ENCODE measurements around the gene VEPH1.

The VEPH1 gene

DNA sequence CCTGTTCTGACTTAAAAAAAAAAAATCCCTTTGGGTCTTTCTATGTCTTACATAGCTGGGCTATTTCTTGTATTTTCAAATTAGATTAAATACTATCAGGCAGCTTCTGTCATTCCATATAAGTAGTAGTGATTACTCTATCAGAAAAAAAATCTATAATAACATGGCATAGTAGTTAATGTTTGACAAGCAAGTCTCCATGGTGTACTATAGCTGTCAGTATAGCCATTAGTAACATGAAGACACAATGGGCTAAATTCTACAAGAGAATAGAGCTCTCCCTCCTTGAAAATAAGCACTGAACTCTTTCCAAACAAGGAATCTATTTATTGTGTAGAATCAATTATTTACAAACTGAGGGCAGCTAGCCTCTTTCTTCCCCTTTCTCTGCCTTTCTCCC, 19.4 kb upstream of the VEPH1 start:
- no peak for DNase-seq

DNA sequence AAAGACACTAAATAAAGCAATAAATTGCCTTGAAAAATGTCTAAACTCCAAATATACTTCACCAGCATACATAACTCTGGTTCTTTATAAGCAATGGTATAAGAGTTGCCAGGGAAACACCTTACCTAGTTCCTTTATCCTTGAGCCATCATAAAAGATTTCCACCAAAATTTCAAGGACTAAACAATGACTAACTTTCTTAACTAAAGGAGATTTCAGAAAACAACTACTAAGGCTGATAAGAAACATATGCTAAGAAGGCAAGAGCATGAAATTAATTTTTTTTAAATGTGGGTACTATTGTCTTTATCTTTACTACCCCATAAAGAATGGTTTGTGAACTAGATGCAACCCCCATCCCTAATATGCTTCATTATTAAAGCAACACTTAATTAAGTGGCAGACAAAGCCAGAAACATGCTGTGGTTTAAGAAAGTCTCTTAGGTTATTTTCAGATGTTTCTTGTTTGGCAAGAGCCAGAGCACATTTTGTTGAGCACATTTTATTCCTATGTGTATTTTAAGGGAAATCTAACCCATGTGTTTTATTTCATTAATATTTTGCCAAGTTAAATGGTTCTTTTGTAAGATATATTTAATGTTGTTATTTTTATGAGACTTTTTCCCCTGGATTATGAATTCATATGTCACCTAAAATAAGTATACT, 17.4 kb upstream of the VEPH1 start:
- DNase-seq = no peak

DNA sequence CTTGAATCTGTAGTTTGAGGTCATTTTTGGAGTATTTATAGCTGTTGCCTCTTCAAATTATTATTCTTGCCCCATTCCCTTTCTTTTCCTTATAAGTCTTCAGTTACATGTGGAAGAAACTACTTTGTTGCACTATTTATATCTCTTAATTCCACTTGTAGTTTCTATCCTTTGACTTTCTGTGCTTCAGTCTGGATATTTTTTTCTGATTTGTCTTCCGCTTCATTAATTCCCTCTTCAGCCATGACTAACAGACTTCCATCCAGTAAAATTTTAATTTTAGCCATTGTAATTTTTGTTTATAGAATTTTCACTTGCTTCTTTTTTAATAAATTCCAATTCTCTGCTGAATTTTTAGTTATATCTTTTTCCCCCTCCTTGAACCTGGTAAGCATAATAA, 15.7 kb upstream of the VEPH1 start:
- DNase-seq = no peak

DNA sequence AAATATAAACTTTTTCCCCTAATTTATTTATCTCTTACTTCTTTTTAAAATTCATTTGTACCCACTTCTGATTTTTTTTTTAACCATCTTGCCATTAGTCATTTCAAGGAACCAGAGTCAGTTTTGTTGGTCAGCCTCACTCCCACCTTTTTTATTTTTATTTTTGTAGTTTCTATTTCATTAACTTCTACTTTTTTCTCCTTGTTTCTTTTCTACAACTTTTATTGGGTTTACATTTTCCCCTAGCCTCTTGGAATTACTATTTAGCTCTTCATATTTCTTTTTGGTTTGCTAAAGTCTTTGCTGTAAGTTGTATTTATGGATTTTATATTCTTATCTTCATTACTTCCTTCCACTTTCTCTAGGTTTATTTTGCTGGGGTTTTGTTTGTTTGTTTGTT, 13.7 kb upstream of the VEPH1 start:
- DNase-seq = no peak

DNA sequence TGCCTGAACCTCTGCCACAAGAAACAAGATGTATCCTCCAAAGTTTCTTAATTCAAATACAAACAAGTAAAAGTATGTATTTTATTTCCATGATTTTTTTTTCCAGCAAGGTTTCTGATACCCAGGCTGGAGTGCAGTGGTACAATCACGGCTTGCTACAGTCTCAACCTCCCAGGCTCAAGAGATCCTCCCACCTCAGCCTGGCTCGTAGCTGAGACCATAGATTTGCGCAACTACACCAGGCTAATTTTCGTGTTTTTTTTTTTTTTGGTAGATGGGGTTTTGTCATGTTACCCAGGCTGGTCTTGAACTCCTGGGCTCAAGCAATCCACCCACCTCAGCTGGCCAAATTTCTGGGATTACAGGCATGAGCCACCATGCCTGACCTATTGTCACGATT, 12.2 kb upstream of the VEPH1 start:
- DNase-seq = no peak

DNA sequence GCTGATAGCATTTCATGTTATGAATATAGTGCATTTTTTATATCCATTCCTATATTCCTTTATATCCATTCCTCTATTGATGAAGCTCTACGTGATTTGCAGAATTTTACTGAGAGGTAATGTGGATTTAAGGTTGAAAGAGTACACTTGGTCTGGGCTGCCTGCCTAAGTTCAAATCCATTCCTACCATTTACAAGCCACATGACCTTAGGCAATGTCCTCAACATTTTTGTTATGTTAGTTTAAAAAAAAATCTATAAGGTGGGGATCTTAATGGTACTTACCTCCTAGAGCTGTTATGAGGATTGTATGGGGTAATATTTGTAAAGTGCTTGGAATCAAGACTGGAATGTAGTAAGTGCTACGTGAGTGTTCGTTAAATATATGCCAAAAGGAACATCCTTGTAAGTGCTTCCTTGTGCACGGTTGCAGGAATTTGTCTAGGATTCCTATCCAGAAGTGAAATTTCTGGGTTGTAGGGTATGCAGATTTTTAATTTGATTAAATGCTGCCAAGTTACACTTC, 11.2 kb upstream of the VEPH1 start:
- no peak for DNase-seq

DNA sequence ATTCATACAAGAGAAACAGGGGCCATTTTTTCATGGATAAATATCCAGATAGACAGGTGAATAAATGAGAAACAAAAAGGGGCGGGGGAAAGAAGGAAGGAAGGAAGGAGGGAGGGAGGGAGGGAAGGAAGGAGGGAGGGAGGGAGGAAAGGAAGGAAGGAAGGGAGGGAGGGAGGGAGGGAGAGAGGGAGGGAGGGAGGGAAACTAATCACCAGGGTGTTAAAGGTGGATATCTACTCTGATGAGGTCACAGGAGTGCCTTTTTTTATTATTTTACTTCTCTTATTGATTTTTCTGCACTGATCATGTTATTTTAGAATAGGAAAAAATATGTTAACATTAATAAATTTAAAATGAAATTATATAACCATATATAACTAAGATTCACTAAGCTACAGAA, 10.4 kb upstream of the VEPH1 start:
- DNase-seq = no peak

DNA sequence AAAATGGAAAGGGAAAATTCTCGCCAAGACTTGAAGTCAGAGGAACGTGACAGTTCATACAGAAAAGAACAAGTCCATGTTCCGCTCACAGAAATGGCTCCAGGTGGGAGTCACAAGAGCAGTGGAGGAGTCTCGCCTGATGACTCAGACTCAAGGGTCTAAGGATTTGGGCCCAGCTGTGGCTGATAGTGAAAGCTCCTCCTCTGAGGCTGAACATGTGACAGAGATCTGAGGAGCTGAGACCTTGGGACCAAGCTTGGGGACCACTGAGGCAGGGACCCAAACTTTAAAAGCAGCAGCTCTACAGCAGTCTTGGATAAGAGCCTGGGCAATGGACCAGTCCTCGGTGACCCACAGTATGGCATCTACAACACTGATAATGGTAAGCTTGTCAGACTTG, 9.3 kb upstream of the VEPH1 start:
- DNase-seq = no peak

DNA sequence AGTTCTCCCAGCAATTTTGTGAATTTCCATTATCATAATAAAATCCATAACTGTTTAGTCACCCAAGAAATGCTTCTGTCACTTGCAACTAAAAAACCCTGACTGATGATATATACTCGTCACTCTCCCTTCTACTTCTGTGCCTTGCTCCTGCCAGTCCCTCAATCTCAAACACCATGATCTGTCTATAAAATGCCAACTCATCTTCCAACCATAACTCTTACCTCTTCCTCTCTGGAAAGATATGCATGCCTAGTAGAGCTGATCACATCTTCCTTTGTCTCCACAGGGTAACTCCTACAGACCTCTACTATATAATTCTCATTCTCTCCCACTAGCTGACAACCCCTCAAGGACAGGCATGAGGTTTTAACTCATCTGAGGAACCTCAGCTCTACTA, 5.2 kb upstream of the VEPH1 start:
- DNase-seq = no peak

DNA sequence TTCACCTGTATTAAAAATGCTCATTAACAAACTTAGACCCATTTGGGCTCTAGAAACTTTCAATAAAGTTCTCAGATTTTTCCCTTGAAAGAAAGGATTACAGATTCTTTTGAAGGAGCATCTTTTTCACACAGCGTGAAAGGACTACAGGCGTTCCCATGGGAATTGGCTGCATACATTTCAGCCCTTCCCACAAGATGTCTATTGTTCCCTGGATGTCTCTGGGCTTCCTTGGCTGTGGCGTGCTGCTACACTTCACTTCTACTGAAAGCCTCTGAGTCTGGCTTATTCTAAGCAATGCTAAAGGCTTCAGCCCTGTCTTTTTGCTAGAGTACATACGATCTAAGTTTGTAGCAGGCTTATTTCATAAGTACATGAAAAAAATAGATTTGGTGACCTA, 1.4 kb downstream of the VEPH1 start:
- DNase-seq = no peak

DNA sequence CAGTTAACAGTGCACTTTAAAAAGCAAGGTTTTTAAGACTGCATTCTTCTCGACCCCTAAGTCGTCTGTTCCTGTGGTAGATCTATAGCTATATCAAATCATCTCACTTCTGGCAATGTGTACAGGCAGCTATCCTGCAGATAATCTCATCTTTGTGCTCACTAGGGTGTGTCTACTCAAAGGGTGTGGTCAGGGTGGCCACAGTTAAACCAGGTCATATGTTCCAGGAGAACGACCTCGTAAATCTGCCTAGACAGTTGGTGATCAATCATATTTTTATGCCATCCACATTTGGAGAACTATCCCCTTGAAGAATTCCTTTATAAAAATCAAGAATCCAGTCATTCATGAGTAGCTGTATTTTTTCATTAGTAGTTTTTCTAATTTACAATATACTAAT, 3.0 kb downstream of the VEPH1 start:
- no peak for DNase-seq

DNA sequence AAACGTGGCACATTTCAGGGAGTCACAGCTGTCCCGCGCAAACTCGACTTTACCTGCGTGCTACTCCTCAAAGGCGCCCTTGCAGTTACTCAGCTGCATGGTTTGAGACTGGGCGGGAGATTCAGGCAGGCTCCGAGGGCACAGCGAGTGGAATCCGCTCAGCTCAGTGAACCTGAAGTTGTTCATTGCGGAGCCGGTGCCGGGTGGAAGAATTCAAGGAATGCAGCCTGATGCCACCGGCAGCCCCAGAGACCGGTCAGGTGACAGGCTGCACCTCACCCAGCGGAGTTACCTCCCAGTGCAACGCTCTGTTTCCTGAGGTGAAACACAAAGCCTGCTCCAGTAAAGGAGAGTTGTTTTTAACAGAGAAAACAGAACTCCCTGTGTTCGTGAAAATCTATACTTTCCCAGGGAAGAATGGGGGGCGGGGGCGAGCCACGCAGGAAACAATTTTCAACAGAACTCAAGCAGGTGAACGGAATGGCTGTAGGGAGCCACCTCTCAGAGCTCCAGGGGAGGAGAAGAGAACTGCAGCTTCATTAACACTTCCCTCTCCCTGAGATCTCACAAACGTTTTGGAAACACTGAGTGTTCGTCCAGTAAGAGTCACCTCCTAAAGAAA, 3.8 kb downstream of the VEPH1 start:
- DNase-seq = peak in 1 of 2 donors; percentile 1

DNA sequence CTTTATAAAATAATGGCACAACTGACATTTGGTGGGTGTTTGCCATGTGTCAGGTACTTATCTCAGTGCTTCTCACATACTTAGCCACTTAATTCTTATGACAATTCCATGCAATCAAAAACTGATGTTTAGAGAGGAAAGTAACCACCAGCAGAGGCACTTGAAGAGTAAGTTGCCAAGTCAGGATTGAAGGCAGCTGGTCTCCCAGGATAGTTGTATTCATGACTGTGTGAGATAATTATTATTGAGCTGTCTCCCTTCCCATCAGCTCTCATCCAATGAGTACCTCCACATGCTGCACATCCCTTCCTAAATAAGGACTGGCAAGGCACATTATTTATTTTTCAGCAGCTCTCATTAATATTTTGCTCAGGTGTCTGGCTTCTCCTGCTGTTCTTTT, 4.8 kb downstream of the VEPH1 start:
- DNase-seq = no peak

DNA sequence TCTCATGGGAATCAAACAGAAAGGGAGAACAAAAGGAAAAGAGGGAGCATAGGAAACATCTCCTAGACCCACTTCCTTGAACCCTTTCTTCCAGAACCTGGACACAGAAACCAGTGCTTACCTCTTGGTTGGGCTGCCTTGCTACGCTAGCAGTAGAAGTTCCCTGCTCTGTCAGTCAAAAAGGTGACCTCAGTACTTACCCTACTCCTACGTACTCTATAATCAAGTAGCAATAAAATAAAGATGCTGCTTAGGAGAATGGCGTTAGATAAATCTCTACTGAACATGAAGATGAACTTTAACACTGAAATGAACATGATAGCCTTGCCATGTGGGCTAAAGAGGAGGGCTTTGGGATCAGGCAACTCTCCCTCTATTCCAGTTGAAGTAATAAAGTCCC, 7.4 kb downstream of the VEPH1 start:
- no peak for DNase-seq

DNA sequence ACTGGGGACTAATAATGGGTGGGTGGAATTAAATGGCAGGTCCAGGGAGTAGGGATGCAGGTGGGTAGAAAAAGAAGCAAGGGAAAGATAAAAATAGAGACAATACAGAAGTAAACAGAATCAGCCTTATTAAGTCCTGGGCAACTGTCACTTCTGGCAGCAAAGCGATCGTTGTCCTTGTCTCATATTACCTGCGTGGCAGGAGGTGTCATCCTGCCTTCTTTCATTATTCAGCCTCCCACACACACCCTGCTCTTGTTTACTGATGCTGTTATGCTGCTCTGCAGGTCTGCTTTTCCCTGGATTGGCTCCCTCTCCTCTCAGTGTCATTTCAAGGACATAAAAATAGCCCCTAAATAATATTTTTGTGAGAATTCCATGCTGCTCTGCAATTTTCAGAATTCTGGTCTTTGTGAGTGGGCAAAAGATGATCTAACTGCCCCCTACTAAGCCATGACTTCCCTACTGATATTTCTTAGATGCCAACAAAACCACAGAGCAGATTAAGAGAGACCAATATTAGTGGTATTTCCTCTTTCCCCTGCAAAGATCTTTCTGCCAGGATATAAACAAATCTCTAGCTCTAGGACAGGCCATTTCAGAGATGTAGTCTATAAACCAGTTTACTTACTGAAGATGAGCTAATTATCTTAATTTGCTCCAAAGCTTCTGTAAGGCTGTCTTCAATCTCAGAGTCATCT, 8.5 kb downstream of the VEPH1 start:
- no peak for DNase-seq

DNA sequence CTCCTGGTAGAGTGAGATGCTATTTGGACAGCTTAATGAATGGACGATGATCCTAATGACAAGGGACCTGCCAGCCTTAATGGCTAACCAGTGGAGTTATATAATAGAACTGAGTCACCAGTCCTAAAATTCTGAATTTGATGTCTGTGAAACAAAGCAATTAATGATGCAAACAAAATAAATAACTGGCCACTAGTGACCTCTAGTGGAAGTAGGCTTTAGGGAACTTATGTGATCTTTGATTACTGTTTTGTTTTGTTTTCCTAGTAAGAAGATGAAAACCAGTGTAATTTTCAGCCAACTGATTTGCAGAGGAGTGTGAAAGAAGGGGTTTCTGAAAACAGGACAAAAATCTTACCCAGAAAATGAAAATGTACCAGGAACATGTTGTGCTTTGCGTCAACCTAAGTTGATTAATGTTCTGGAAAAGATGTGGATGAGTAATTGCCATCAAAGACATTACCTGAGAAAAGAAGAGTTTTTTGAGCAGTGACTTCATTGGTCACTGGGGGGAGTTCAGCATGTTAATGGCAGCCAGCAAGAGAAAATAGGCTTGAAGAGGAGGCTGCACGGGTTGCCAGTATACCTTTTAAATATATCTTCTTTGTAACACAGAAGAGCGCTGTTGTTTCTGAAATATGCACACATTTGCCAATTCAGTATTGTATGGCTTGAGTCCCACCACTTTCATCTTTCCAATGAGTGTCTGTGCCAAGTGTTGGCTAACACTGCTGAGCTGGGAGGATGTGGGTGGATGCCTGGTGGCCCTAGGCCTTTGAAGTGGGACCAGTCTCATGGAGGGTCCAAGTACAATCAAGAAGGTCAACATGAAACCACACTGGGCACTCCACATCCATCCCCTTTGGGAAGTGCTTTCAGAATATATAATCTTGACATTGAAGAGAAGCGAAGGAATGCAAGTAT, 9.3 kb downstream of the VEPH1 start:
- no peak for DNase-seq

DNA sequence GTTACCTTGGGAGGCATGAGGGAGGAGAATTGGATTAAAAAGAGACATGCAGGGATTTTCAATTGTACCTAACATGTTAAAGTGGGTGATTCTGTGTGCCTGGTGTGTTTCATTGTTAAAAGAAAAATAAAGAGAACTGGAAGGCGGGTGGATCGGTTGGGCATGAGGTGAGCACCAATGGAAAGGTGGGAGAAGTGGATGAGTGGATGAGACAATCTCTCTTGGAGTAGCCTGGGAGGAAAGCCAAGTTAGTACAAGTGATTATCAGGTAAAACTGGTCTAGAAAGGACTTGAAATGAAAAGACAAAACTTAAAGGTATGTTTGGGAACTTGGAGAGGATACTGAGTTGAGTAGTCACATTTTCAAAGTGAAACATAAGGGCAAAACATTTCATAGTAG, 12.1 kb downstream of the VEPH1 start:
- no peak for DNase-seq

DNA sequence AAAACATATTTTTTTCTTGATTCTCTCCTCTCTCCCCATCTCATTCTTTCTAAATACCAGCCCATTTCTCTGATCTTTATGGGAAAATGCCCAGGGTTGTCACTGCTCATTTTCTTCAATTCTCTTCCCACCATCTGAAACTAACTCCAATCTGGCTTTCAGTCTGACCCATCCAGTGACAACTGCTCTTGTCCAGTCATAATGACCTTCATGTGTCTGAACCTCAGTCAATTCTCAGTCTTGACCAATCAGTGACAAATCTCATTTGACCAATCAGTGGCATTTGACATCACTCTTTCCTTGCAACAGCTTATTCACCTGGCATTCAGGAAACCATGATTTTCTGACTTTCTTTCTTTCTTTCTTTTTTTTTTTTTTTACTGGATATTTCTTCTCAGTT, 15.1 kb downstream of the VEPH1 start:
- DNase-seq = no peak

DNA sequence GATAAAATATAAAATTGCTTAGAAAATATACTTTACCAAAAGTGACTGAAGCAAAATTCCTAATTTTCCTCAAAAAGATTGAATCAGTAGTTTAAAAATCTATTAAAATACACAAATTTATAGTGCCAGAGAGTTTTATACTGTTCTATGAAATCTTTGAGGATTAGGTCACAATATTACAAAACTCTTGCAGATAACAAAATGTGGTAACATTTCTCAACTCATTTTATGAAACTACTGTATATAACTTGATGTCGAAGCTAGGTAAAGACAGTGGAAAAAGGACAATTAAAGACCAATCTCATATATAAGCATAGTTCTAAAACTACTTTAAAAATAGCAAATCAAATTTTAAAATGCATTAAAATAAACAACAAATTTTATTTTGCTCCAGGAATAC, 15.9 kb downstream of the VEPH1 start:
- DNase-seq = no peak

DNA sequence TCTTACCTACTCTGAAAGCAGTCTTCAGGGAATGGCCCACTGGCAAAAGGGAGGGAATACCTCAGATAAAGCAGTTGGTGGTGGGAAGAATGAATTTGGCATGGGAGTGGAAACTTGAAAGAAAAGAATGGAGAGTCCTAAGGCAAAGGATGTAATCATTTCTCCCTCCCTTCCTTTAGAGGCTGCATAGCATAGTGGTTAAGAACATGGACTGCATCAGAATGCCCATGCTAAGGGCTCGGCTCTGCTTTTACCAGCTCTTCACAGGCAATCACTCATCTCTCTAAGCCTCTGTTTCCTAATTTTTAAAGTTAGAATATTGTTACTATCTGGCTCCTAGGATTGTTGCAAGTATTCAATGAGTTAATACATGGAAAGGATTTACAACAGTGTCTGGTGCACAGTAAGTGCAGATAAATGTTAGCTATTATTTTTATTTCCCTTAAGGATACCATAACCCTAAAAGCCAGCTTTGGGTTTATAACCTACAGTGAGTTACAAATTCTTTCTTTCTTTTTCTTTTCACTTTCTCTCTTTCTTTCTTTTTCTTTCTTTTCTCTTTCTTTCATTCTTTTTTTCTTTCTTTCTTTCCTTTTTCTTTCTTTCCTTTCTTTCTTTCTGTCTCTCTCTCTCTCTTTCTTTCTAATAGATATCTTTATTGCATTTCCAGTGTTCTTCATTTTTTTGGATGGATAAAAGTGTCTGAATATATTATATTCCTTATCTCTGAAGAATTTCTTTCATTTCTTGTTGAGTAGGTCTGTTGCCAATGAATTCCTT, 23.6 kb downstream of the VEPH1 start:
- no peak for DNase-seq

DNA sequence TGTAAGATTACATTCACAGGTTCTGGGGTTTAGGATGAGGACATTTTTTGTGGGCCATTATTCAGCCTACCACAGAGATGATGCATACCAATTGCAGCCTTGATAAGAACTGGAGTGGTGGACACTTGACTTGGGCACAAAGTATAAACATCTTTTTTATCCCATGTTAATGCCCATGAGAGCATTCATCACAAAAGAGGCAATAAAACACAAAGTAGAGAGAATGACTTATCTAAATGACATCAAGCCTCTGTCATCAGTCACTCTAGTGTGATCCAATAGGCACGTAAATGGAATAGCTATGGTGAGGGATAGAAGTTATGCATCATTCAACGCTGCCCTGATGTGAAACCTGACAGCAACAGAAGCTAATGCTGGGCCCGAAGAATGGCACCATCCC, 25.8 kb downstream of the VEPH1 start:
- no peak for DNase-seq

DNA sequence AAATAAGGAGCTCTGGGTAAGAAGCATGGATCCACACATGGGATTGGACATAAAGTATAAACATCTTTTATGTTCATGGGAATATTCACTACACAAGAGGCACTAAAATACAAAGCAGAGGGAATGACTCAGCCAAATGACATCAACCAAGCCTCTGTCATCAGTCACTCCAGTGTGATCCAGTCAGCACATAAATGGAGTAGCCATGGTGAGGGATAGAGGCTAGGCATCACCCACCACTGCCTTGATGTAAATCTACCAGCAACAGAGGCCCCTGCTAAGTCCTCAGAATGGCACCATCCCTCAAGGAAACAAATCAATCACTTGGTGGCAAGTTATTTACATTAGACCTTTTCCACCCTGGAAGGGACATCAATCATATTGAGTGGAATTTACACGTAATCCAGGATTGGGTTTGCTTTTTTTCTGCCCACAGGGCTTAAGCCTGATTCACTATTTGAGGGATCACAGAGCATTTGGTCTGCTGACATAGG, 27.2 kb downstream of the VEPH1 start:
- no peak for DNase-seq
